Activated CD4-positive, alpha-beta T cell treated with anti-CD3 and anti-CD28 coated beads, Interleukin-2, amount 50 U/mL, for 1 hour (primary cell): ENCODE measurements around the gene LIMK1.
A peak's percentile ranks its signal among the peaks of the same experiment; 100 is the strongest.
"Not testable (repeated sequence)": the region's sequence is repeated elsewhere in the genome, so short reads cannot be mapped to it uniquely, and the experiment has no call there.

Experiments used
- DNase-seq: peaks from one replicate; pipeline ENCODE4 v3.0.0-alpha.2; 2020

The LIMK1 gene

DNA sequence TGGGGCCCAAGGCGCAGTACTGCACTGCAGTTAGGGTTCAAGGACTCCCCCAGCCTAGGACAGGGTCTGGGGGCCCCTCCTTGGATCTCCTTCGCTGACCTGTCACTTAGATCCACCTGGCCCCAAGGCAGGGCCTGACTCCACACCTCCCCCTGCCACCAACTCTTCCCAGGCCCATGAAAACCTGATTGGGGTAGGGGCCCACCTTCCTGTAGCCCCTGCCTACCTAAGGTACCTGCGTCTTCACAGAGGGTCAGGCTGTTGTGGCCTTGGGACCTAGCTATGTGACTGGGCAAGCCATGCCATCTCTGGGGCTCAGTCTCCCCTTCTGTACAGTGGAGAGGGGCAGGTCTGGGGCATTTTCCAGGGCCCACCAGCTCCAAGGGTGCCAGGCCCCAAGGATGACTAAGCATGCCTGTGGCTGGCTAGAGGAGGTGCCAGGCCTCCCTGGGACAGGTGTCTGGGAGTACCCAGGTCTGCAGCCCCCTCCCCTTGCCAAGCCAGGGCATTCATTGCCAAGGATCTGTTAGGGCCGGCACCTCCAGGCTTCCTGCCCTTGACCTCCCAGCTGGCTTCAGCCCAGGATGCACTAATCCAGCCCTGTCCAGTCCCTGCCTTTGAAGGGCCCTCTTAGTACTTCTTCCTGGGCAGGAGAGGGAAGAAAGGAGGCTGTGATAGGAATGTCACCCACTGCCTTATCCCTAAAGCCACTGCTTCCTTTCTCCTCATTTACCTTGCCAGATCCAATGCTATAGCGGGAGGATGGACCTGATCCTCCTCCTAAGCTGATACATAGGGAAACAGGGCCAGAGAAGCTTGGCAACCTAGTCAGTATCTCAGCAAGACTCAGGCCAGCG lies 1.3 kb downstream of the LIMK1 start:
- DNase-seq, result no peak

DNA sequence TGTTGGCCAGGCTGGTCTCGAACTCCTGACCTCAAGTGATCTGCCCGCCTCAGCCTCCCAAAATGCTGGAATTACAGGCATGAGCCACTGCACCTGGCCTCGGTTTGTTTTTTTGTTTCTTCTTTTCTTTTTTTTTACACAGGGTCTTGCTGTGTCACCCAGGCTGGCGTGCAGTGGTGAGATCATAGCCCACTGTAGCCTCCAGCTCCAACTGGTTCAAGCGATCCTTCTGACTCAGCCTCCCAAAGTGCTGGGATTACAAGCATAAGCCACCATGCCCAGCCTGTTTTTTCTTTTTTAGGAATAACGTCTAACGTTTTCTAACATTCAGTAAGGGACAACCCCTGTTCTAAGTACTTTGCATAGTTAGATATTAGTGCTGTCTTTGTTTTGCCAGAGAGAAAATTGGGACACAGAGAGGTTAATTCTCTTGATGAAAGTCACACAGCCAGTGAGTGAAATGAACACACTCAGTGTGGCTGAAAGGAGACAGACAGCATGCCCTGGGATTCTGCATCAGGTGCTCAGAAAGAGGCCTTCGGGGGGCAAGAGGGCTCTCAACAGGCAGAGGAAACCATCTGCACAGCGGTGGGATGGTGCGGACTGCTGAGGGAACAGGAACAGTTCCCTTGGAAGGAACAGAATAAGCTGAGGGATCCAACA lies 4.3 kb downstream of the LIMK1 start:
- no peak for DNase-seq

DNA sequence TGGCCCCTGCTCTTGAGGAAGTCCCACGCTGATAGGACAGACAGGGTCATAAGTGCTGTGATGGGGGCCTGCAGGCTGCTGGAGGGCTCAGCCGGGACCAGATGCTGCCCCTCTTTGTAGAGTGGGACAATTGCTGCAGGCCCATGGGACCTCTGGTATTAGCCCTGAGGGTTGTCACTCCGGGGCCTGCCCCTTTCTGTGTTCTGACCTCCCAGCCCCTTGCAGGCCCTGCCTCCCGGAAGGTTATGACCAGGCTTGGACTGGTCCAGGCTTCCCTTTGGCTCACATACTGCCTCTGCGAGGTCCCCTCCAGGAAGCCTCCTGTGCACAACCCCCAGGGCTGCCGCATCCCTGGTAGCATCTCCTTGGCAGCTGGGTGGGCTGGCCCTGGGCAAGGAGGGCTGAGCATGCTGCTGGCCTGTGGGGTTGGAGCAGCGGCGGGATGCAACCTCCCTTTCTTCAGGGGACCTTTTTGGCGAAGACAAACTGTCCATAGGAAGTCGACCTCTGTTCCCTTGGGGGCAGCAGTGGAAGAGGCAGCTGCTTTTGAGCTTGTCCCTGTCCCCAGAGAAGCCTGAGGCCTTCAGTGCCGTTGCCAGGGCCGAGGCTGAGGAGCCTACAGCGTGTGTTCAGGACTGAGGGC lies 8.8 kb downstream of the LIMK1 start:
- DNase-seq, result no peak

DNA sequence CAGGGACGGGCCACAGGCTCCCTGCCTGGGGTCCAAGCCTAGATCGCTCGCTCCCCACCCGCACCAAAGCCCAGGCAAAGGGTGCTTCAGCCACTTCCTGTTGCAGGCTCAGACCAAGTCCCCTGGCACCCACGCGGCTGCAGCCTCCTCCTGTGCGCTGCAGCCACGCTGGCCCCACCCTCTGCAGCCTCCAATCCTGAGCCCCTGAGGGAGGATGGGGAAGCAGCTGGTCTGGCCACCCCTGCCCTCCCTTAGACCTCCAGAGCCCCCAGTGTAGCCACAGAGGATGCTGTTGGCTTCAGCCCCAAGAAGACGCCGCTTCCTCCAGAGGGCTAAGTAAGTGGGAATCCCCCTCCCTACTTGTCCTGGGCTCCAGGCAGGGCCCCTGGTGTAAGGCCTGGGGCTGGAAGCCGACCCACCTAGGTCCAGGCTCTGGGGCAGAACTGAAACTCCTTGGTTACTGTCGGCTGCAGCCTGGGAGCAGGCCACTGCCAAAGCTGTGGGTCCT lies 9.4 kb downstream of the LIMK1 start:
- DNase-seq, result no peak

DNA sequence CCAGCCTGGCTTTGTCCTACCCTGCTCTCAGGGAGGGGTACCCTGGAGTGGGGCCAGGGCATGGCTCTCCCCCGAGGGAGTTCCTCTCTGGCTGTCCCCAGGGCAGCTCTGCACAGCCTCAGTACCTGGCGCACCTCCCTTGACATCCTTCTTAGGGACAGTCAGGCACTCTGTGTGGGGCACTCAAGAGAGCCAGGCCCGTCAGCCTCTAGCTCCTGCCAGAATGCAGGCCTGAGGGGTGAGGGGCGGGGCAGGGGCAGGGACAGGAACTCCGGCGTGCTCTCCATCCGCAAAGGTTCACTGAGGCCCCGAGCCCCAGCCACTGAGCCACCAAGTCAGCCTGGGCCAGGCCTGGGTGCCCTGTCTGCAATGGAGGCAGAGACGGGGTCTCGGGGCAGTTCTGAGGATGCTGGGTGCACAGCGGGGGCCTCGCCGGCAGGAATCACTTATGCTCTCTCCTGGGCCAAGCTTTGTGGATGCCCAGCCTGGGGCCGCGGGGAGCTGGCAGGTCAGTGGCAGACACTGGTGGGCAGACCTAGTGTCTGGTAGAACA lies 10.1 kb downstream of the LIMK1 start:
- DNase-seq, result no peak

DNA sequence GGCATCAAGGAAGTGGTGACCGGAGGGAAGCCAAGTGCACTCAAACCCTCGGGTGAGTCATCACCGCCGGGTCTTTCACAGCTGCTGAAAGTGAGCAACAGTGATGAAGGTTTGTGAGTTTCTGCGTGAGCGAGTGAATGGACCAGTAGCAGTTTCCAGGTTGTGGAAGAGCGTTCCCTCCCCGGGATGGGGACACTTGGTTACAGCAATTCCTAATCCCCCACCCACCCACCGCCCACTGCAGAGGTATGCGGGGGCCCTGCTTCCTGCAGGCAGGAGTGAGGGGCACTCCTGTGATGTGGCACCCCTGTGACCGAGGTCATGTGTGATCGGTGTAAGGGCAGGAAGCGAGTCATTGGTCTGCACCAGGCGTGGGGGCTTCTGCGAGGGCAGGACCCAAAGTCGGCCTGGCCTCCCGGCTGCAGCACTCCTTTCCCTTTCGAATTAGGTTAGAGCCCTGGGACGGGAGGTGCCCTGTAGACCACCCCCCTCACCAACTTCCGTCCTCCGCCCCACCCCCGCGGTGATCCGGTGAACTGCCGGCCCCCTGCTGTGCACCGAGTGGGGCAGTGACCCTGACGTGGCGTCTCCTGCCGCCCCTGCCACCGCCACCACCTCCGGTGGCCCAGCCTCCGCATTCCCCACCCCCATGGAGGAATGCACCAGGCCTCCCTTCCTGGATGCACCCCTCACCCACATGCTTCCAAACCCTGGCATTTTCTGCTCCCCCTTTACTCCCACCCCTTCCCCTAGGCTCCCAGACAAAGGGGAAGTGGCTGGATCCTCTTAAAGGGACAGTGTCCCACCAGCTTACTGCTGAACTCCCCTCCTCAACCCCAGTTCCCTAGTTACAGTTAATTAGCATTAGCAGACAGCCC lies 10.9 kb downstream of the LIMK1 start:
- DNase-seq, result peak; percentile 62

DNA sequence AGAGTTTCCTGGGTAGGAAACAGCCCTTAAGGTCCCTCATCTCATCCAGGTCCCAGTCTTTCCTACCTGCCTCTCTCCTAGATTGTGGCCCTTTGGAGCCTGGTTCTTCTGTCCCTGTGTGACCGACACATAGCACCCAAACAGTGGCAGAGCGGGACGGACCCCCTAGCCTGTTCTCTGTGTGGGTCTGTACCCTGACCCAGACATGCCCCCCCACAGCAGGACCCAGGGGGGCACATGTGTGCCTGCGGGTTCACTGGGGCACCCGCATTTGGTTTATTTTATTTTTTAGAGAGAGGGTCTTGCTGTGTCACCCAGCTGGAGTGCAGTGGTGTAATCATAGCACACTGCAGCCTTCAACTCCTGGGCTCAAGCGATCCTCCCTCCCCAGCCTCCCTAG lies 11.5 kb downstream of the LIMK1 start:
- DNase-seq, result no peak

DNA sequence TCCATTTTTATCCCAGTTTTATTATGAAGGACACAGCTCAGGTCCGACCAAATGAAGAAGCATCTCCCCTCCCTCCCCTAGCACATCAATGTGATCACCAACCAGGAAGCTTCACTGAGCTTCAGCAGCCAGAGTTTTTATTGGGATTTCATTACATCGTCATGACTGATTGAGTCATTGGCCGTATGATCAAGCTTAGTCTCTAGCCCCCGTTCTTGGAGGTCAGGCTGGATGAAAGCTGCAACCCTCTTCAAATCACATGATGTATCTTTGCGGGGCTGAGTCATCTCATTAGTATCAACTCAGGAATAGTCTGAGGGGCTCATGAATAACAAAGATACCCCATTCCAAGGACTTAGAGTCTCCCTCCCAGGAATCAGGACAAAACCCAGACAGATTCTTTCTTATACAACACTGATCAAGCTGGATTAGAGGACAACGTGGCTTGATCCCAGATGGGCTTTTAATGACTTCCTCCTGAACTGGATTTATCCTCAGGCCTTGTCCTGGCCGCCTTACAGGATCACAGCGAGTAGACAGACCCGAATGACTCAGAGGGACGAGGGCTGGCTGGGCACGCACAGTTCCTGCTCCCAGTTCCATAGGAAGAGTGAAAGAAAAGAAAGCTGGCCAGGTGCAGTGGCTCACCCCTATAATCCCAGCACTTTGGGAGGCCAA lies 14.5 kb downstream of the LIMK1 start:
- DNase-seq, result no peak

DNA sequence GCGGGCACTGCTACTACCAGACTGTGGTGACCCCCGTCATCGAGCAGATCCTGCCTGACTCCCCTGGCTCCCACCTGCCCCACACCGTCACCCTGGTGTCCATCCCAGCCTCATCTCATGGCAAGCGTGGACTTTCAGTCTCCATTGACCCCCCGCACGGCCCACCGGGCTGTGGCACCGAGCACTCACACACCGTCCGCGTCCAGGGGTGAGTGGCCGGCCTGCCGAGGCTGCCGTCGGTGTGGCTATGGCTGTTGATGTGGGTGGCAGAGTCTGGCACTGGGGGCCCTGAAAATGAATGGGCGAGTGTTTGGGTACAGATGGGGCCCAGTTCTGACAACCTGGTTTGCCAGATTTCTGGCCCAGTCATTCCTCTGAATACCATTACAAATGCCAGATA lies 15.4 kb downstream of the LIMK1 start:
- no peak for DNase-seq

DNA sequence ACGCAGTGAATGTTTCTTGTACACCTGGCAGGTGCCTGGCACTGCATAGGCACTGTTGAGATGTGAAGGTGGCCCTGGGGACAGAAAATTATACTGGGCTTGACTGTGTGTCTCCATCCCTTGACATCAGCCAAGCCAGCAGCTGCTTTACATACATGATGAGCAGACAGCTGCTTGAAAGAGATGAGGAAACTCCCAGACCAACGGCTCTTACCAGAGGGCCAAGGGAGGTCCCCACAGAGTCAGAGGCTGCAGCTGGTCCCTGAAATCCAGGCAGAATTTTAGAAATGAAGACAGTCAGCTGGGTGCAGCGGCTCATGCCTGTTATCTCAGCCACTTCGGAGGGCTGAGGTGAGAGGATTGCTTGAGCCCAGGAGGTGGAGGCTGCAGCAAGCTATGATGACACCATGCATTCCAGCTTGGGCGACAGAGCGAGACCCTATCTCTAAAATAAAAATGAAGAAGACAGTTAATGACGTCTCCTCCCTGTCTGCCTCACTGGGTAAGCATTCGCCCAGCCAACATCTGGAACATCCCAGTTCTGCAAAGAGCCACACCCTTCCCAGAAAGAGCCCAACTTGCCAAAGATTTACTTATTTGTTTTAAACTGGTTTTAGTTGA lies 17.6 kb downstream of the LIMK1 start:
- DNase-seq, result no peak

DNA sequence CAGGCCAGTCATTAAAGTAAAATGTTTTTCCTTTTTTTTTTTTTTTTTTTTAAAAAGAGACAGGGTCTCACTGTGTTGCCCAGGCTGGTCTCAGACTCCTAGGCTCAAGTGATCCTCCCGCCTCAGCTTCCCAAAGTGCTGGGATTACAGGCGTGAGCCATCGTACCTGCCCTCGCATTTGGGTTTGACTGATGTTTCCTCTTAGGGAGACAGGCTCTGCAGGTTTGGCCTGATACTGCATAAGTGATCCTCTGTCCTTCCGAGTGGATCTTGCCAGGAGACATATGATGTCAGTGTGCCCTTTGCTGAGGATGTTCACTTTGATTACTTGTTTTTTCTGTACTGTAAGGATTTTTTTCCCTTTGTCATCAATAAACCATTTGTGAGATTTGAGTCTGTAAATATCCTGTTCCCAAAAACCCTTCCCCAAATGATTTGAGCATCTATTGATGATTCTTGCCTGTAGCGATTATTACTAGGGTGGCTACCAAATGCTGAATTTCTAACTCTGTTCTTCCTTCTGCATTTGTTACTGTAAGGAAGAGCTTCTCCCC lies 19.7 kb downstream of the LIMK1 start:
- DNase-seq, result no peak

DNA sequence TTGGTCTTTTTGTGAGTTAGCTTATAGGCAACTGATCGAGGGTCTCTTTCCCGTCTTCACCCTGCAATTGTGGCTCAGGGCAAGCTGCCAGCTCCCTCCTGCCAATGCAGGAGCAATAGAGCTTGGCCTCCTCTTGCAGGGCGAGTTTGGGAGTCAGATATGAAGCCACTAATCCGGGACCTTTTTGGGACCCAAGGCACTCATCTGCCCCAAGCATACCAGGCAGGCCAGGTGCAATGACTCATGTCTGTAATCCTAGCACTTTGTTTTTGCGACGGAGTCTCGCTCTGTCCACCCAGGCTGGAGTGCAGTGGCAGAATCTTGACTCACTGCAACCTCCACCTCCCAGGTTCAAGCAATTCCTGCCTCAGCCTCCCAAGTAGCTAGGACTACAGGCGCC lies 21.1 kb downstream of the LIMK1 start:
- no peak for DNase-seq

DNA sequence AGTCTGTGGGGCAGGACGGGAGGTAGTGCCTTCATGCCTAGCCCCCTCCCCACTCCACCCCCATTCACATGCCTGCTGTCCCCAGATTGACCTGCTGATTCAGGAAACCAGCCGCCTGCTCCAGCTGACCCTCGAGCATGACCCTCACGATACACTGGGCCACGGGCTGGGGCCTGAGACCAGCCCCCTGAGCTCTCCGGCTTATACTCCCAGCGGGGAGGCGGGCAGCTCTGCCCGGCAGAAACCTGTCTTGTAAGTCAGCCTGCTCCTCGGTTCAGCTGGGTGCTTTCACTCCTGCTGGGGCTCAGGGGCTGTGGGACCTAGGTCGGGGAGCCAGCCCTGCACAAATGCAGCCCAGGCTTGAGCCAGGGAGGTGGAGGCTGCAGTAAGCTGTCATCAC lies 22.4 kb downstream of the LIMK1 start:
- DNase-seq, result no peak

DNA sequence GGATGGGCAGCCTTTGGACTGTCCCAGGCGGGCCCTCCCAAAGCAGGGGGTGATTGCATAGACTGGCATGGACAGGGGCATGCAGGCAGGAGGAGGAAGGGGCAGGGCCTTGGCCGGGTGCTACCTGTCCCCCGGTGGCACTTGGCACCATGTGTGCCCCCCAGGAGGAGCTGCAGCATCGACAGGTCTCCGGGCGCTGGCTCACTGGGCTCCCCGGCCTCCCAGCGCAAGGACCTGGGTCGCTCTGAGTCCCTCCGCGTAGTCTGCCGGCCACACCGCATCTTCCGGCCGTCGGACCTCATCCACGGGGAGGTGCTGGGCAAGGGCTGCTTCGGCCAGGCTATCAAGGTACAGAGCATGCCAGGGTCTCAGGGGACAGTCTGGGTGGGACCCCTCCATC lies 23.2 kb downstream of the LIMK1 start:
- no peak for DNase-seq

DNA sequence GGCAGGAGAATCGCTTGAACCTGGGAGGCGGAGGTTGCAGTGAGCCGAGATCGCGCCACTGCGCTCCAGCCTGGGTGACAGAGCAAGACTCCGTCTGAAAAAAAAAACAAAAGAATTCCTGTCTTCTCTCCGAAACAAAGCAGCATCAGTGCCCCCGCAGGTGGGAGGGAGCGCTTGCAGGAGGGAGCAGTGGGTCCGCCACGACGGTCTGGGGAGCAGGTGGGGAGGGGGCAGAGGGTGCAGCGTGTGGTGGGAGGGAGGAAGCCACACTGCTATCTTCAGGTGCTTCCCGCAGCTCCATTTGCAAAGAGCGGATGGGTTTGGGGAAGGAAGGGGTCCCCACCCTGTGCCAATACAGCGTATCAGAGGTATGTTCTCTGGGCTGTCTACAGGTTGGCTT lies 31.7 kb downstream of the LIMK1 start:
- no peak for DNase-seq

DNA sequence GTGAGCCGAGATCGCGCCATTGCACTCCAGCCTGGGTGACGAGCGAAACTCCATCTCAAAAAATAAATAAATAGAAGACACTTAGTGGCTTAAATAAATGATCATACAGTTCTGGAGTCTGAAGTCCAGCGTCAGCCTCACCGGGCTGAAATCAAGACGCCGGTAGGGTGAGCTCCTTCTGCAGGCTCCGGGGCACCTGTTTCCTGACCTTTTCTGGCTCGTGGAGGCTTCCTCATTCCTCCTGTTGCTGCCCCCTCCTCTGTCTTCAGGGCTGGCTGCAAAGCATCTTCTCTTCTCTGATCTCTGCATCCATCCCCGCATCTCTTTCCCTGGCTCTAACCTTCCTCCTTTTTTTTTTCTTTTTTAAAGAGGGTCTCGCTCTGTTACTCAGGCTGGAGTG lies 32.8 kb downstream of the LIMK1 start:
- DNase-seq, result no peak

DNA sequence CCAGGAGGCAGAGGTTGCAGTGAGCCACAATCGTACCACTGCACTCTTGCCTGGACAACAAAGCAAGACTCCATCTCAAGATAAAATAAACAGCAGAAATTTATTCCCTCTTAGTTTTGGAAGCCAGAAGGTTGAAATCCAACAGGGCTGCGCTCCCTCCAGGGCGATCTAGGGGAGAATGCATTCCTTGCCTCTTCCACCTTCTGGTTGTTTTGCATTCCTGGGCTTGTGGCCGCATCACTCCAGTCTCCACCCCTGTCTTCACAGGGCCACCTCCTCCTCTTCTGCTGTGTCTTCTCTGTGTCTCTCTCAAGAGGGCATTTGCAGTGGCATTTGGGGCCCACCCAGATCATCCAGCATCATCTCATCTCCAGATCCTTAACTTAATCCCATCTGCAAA lies 36.2 kb downstream of the LIMK1 start:
- DNase-seq, result no peak

DNA sequence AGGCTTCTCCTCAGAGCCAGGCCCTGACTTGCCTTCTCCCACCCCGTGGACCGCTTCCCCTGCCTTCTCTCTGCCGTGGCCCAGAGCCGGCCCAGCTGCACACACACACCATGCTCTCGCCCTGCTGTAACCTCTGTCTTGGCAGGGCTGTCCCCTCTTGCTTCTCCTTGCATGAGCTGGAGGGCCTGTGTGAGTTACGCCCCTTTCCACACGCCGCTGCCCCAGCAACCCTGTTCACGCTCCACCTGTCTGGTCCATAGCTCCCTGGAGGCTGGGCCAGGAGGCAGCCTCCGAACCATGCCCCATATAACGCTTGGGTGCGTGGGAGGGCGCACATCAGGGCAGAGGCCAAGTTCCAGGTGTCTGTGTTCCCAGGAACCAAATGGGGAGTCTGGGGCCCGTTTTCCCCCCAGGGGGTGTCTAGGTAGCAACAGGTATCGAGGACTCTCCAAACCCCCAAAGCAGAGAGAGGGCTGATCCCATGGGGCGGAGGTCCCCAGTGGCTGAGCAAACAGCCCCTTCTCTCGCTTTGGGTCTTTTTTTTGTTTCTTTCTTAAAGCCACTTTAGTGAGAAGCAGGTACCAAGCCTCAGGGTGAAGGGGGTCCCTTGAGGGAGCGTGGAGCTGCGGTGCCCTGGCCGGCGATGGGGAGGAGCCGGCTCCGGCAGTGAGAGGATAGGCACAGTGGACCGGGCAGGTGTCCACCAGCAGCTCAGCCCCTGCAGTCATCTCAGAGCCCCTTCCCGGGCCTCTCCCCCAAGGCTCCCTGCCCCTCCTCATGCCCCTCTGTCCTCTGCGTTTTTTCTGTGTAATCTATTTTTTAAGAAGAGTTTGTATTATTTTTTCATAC lies 38.0 kb downstream of the LIMK1 start:
- no peak for DNase-seq

DNA sequence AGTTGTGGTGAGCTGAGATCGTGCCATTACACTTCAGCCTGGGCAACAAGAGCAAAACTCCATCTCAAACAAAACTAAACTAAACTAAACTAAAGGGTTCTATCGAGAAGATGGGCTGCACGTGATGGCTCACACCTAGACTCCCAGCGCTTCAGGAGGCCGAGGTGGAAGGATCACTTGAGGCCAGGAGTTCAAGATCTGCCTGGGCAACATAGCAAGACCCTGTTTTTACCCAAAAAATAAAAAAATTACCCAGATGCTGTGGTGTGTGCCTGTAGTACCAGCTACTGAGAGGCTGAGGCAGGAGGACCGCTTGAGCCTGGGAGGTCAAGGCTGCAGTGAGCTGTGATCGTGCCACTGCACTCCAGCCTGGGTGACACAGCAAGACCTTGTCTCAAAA lies 40.3 kb downstream of the LIMK1 start:
- not testable (repeated sequence) for DNase-seq

DNA sequence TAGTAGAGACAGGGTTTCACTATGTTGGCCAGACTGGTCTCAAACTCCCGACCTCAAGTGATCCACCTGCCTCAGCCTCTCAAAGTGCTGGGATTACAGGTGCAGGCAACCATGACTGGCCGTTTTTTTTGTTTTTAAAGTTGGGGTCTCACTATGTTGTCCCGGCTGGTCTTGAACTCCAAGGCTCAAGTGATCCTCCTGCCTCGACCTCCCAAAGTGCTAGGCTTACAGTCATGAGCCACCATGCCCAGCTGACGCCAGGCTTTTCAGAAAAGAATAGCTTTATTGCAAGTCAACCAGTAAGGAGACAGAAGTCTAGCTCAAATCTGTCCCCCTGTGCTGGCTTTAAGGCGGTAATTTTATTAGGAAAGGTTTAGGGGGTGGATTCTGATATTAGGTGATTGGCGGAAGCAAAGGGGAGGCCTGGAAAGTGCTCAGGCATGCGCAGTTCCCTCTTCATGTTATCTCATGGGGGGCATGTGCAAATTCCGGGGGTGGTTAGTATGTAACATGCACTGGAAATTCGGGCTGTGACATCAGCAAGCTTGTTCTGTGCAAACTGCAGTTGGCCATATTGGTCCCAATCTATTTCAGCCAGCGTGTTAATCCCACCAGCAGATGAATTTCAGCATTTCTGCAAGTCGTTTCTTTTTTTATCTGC lies 42.7 kb downstream of the LIMK1 start:
- no peak for DNase-seq
